GM04504 (cell line): Measurements from ENCODE around the gene MMRN1.

ENCODE experiments used
- DNase-seq: peaks from one replicate; pipeline ENCODE4 v3.0.0-alpha.2; 2012; ENCODE audit warnings: low read depth

Gene MMRN1

GRCh38 chr4:89914609-89915550 is 20.2 kb downstream of the MMRN1 start:
- DNase-seq: no peak

- no peak for DNase-seq
Observed at GRCh38 chr4:89915937-89916336, 21.3 kb downstream of the MMRN1 start.

- no peak for DNase-seq
Observed at GRCh38 chr4:89922848-89923416, 28.3 kb downstream of the MMRN1 start.

GRCh38 chr4:89928838-89929237 is 34.2 kb downstream of the MMRN1 start:
- no peak for DNase-seq

GRCh38 chr4:89929425-89930159 is 34.9 kb downstream of the MMRN1 start:
- no peak for DNase-seq

GRCh38 chr4:89939546-89939945 is 44.9 kb downstream of the MMRN1 start:
- no peak for DNase-seq

- DNase-seq: no peak
Observed at GRCh38 chr4:89939994-89940393, 45.3 kb downstream of the MMRN1 start.

GRCh38 chr4:89942811-89943210 is 48.2 kb downstream of the MMRN1 start:
- DNase-seq: no peak

- DNase-seq: no peak
Observed at GRCh38 chr4:89949782-89950387, 55.2 kb downstream of the MMRN1 start.

- no peak for DNase-seq
Observed at GRCh38 chr4:89952458-89952857, 57.8 kb downstream of the MMRN1 start.

- DNase-seq: no peak
Observed at GRCh38 chr4:89954906-89955695, 60.4 kb downstream of the MMRN1 start.

GRCh38 chr4:89957046-89957926 is 62.6 kb downstream of the MMRN1 start:
- DNase-seq: no peak

GRCh38 chr4:89981789-89982334 is 87.2 kb downstream of the MMRN1 start:
- DNase-seq: no peak

- DNase-seq: no peak
Observed at GRCh38 chr4:89988268-89988667, 93.6 kb downstream of the MMRN1 start.

- DNase-seq: no peak
Observed at GRCh38 chr4:89992744-89993143, 98.1 kb downstream of the MMRN1 start.

GRCh38 chr4:89994176-89994873 is 99.7 kb downstream of the MMRN1 start:
- DNase-seq: no peak

- DNase-seq: no peak
Observed at GRCh38 chr4:89995006-89995405, 100.4 kb downstream of the MMRN1 start.

GRCh38 chr4:89995814-89996213 is 101.2 kb downstream of the MMRN1 start:
- DNase-seq: no peak

GRCh38 chr4:89997171-89997704 is 102.6 kb downstream of the MMRN1 start:
- DNase-seq: no peak
